CD4-positive, alpha-beta T cell treated with Interleukin-4 for 1 hour (primary cell): ENCODE data around the gene ST3GAL3.
A peak's percentile ranks its signal among the peaks of the same experiment; 100 is the strongest.

Source experiments
- DNase-seq, 2 donors: peaks; one replicate each; pipeline ENCODE4 v3.0.0-alpha.2; 2020 to 2022

Gene ST3GAL3

DNA sequence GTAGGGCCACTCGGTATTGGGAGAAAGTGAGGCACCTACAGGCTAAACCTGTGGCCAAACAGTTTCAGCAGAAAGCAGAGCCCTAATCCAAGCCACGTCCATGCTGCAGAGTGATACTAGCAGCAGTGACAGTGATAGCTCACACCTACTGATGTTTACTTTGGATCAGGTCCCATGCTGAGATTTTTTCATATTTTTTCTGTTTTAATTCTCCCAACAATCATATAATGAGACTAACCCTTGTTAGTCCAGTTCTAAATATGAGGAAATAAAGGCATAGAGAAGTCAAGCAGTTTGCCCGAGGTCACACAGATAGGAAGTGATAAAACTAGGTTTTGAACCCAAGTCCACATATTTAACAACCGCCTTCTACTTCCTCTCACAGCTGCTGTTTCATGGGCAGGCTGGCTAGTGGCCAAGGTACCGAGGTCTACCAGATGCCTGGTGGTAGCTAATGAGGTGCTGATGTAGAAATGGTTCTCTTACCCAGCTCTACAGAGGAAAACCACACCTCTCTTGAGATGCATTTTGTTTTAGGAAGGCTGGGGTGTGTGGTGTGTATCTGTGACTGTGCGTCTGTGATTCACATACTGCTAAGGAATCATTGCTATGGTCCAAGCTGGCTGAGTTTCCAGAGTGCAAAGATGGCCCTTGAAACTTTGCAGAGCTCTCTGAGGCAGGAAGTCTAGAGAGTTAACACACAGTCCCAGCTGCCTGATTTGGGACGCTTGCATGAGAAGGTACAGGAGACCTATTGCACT lies 146.0 kb downstream of the ST3GAL3 start:
- DNase-seq, result peak; percentile 21 to 51

DNA sequence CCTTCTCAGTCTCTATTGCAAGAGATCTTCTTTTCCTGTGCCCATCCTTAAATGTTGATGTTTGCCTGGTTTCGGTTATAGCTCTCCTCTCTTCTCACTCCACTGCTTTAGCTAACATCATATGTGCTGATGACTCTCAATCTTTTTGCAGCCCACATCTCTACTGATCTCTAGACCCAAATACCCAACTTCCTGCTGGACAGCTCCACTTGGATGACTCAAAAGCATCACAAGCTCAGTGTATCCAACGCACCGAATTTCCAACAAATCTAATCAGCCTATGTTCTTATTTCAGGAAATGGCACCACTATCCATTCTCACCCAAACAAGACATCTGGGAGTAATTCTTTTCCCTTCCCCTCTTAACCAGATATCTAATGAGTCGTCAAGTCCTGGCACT lies 147.1 kb downstream of the ST3GAL3 start:
- no peak for DNase-seq

DNA sequence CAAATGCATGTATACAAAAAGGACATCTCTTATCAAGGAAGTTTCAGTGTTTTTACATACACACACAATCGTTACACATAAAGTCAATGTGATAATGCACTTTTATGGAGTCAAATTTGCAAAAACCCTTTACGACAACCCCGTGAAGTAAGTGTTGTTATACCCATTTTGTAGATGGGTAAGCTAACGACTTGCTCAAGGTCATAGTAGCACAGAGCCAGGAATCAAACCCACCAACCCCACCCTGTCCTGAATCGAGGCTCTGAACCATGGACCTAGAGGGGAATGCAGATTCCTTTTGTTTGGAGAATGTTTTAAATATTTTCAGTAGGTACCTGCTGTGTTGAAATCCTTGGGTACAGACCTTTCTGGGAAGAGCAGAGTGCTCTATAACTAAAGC lies 148.9 kb downstream of the ST3GAL3 start:
- no peak for DNase-seq

DNA sequence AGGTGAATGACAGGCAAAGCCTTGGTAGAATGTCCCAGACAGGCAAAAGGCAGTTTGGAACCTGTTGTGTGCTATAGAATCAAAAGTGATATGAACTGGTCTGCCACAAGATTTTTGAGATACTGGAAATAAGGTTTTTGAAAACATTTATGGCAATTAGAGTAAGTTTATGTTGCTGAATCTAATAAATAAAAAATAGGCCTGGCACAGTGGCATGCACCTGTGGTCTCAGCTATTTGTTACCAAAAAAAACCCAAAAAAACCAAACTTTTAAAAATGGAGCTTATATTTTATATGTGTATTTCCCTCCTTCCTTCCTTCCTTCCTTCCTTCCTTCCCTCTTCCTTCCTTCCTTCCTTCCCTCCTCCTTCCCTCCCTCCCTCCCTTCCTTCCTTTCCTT lies 149.8 kb downstream of the ST3GAL3 start:
- no peak for DNase-seq

DNA sequence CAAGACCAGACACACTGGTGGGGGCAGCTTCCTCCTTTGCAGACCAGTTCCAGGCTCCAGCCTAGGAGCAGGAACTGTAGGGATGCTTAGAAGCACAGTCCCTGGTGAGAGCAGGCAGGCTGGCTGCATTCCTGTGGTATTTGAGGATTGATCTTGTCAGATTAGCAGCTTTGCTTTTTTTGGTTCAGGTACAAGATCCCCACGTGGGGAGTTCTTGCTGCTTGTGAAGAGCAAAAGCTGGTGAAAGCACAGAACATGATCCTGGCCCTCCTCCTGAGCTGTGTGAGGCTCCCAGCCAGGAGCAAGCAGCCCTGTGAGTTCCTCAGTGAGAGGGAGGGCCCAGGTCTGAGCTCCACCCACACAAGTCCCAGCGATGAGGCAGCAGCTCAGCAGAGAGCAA lies 151.0 kb downstream of the ST3GAL3 start:
- DNase-seq, result no peak

DNA sequence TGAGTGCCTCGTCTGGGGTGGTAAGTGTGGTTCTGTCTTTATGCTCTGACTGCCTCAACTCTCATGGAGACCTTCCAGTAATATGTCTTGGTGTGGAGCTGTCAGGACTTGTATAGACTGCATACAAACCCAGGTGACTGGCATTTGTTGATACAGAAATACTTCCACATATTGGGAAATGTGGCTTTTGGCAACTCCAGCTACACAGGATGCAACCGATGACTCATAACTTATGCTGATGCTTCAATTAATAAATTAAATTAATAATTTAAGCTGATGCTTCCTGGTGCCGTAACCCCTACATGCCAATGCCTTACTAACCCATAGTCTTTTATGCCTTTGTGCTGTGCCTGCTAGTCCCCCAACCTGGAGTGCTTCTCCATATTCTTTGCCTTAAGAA lies 154.0 kb downstream of the ST3GAL3 start:
- no peak for DNase-seq

DNA sequence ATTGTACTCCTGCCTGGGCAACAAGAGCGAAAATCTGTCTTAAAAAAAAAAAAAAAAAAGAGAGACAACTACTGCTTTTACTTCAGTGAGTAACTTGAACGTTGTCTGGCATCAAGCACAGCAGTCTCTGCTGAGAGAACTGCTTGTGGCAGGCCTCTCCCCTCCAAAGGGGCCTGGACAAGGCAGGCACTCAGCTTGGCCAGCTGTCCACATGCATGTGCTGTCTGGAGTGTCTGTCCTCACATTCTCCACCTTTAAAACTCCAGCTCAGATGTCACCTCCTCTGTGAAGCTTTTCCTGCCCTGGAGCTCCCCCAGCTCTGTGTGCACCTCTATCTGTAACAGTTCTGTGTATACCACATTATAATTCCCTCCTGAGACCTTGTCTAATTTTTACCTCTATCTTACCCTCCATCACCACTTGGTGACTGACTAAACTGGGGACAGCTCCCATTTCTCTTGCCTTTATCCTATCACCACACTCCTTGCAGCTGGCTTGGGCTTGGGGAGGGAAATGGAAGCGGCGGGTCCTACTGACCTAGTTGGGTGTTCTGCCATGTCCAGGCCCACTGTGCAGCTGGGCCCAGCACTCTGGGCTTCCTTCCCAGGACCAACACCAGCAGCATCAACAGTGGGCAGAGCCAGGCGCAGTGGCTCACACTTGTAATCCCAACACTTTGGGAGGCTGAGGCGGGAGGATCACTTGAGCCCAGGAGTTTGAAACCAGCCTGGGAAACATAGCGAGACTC lies 154.8 kb downstream of the ST3GAL3 start:
- no peak for DNase-seq

DNA sequence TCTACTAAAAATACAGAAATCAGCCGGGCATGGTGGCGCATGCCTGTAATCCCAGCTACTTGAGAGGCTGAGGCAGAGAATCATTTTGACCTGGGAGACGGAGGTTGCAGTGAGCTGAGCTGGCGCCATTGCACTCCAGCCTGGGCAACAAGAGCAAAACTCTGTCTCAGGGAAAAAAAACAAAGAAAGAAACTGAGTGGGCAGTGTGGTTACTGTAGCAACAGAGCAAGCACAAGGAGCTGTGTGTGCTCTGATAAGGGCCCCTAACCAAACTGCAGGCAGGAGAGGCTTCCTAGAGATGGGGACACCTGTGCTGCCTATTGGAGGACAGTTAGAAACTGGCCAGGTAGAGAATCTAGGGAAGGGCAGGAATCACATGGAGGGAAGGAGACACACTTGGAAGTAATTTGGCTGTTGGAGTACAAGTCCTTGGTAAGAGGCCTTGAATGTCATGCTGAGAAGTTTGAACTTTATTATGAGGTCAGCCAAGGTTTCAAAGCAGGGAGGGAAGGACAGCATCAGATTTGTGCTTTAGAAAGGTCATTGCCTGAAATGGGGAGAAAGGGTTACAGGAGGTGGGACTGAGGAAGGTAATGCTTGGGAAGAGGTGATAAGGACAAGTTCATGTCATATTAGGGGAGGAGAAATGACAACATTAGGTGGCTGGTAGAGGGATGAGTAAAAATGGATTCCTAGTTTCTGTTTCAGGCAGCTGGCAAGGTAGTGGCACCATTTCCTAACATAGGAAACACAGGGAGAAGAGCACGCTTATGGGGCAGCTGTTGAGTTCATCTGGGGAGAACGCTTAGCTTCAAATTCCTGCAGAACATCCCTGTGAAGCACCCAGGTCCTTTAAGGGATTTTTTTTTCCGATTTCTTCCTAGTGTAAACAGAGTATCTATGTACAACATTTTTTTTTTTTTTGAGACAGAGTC lies 157.0 kb downstream of the ST3GAL3 start:
- no peak for DNase-seq

DNA sequence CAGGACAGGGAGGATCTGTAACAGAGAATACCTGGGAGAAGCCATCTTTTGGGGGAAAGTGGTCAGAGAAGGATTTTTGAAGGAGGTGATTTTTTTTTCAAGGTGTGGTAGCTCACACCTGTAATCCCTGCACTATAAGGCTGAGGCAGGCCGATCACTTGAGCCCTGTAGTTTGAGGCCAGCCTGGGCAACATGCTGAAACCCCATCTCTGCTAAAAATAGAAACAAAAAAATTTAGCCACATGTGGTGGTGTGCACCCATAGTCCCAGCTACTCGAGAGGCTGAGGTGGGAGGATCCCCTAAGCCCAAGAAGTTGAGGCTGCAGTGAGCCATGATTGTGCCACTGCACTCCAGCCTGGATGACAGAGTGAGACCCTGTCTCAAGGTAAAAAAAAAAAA lies 158.9 kb downstream of the ST3GAL3 start:
- no peak for DNase-seq

DNA sequence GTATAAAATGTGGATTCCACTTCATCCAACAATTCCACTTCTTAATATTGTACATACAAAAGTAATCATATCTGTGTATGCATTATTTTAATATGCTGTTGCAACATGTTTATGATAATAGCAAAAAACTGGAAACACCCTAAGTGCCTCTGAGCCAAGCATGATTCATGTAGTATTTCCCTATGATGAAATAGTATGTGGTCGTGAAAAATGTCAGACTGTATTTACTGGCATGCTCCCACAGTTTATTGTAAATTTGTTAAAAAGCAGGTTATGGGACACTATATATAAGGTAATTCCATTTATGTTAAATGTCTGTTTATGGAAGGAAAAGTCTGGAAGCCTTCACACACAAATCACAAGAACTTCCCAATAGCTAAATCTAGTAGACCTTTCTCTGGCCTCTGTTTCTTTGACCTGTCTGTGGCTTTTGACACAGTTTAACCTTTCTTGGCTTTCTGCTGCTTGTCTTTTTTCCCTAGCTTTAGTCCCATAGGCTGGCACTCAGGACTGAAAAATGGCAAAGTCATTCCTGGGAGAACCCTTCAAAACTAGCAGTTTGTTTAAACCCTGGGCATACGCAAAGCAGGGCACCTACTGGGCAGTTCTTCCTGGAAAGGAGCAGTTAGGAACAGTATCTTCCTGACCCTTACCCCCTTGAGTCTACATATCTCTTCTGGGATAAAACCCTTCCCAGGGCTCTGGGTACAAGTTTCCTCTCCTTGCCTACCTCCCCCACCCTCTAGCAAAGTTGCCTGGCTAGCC lies 160.8 kb downstream of the ST3GAL3 start:
- no peak for DNase-seq

DNA sequence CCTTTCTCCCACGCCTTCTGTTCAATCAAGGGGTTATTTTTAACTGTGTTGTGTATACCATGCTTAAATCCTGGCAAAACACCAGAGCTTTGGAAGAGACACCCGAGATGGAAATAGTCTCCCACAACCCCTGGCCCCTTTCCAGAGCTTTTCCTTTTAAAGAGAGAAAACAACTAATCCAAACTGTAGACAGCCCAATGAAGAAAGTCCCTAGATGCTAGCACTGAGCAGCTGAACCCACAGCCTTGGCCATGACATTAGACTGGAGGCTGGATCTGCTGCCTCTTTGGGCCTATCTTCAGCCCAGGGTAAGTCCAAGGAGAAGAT lies 161.4 kb downstream of the ST3GAL3 start:
- no peak for DNase-seq

DNA sequence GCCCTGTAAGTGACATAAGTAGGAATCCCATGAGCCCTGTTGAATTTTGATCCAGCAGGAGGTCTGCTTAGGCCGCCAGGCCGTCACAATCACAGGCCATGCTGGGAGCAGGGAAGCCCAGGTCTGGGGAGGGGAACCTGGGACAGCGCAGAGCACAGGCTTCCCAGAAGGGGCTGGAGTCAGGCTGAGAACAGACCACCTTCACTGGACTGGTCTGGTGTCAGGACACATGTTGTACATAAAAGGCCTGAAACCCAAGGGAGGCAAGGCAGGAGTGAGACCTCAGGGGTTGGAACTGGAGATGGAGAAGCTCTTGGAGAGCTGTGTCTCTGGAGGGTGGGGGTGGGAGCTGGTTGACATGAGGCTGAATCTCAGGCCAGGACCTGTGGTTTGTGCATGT lies 163.0 kb downstream of the ST3GAL3 start:
- no peak for DNase-seq

DNA sequence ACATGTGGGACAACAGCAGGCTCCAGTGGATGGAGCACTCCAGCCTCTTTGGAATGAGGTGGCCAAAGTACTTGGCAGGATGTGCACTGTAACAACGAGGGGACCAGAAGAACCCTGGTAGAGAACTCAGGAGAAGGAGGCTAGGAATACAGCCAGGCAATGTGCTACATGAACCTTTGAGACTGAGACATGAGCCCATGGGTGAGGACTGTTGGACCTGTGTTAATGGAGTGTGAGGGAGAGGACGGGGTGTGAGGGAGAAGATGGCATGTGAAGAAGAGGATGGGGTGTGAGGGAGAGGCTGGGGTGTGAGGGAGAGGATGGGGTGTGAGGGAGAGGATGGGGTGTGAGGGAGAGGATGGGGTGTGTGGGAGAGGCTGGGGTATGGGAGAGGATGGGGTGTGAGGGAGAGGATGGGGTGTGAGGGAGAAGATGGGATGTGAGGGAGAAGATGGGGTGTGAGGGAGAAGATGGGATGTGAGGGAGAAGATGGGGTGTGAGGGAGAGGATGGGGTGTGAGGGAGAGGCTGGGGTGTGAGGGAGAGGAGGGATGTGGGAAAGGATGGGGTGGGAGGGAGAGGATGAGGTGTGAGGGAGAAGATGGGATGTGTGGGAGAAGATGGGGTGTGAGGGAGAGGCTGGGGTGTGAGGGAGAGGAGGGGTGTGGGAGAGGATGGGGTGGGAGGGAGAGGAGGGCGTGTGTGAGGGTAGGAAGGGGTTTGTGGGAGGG lies 164.0 kb downstream of the ST3GAL3 start:
- DNase-seq, result no peak

DNA sequence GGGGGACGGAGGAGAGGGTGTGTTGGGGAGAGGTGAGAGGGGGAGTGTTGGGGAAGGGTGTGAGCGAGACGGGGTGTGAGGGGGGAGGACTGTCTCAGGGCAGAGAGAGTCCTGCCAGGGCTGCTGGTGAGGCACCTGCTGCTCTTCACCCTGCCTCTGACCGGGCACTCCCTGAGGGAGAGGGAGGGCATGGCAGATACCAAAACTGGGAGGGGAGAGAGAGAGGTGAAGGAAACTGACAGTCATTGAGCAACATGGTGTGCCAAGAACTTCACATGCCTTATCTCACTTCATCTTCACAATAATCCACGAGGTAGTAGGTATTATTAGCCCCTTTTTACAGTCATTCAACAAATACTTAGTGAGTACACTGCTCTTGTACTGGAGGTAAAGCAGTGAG lies 164.9 kb downstream of the ST3GAL3 start:
- DNase-seq, result no peak

DNA sequence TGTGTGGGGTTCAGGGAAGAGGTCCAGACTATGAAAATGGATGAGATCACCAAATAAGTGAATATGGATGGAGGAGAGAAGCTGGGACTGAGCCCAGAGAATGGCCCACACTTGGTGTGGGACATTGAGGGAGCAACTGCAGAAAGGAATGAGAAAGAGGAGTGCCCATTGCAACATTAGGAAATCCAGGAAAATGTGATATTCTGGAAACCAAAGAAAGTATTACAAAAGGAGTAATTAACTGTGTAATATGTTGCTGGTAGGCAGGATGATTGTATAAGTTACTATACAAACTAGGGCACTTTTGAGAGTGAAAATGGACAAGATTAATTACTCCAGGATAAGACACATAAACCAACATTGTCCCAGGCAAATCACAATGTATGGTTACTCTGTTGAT lies 166.5 kb downstream of the ST3GAL3 start:
- no peak for DNase-seq

DNA sequence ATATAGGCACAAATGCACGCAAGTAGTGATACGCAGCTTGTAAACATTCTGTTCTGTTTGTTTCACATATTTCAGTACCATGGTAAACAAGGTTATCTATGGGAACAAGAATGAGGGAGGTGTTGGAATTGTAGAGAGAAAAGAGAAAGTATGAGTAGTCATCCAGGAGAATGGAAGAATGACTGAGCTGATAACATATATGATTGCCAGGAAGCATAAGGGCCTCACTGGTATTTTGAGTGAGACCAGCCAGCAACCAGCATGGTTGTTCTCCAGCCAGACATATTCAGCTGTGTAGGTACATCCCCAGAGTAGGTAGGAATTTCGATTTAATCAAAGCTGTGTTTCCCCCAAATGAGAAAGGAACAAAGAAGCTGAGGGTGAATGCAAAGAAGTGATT lies 167.4 kb downstream of the ST3GAL3 start:
- no peak for DNase-seq

DNA sequence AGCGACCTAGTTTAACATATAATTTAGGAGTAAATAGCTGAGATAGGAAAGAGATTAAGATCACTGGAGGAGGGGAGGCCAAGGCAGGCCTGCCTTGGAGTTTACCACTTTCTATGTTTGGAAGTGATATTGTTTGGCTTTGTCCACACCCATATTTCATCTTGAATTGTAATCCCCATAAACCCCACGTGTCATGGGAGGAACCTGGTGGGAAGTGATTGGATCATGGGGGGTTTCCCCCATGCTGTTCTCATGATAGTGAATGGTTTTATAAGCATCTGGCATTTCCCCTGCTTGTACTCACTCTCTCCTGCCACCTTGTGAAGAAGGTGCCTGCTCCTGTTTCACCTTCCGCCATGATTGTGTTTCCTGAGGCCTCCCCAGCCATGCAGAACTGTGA lies 168.0 kb downstream of the ST3GAL3 start:
- DNase-seq, result no peak

DNA sequence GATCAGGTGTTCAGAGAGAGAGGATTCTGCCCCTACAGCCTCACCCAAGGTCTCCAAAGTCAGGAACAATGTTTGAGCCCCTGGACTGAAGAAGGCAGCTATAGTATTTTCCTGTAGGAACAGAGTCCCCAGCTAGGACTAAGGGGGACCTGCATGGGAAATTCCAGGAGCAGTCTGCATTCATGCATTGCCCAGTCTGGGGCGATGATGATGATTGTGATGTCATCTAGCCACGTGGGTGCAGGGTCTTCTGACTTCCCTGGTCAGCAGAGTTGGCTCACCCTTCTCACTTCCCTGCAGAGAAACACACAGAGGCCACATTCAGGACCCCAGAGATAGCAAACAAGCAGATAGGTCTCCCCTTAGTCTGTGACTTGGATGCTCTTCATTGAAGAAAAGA lies 169.8 kb downstream of the ST3GAL3 start:
- no peak for DNase-seq

DNA sequence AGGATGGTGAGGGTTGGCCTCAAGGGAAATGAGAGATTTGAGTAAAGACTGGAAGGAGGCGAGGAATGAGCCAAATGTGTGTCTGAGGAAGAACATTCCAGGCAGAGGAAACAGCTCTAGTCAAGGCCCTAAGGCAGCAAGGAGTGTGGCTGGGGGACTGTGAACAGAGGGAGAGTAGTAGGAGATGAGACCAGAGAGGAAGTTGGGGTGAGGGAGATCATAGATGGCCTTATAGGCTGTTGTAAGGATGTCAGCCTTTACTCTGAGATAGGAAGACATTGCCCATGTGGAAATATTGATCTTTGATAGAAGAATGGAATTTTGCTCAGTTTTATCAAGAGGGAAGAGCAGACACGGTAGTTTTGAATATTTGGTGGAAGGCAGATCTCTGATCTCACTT lies 171.1 kb downstream of the ST3GAL3 start:
- DNase-seq, result no peak

DNA sequence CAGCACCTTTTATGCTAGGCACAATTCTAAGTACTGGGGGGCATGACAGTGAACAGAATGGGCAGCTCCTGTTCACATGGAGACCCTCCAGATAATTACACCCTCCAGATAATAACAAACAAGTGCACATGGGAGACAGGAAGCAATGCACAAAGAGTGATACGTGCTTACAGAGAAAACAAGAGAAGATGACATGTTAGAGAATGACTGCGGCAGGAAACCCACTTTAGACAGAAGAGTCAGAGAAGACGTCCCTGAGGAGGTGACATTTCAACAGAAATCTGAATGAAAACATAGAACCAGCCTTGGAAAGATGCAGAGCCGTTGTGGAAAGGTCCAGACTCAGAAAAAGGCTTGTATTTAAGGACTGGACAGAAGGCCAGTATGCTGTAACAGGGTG lies 171.5 kb downstream of the ST3GAL3 start:
- peak in 1 of 2 donors; percentile 0 for DNase-seq

DNA sequence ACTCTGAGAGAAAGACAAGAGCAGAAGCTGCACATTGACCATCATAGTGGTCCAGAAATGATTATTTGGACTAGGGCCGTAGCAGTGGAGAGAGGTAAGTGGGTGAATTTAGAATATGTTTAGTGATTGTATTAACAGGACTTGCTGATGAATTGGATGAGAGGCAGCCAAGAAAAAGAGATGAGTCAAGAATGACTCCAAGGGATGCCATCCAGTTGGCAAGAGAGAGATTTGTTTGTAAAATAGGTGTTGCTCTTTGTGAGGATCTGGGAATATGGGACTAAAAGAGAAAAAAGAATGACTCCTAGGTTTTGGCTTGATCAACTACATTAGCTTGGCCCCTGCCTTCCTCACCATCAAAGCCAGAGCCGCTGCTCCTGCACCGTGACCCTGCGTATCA lies 172.1 kb downstream of the ST3GAL3 start:
- no peak for DNase-seq

DNA sequence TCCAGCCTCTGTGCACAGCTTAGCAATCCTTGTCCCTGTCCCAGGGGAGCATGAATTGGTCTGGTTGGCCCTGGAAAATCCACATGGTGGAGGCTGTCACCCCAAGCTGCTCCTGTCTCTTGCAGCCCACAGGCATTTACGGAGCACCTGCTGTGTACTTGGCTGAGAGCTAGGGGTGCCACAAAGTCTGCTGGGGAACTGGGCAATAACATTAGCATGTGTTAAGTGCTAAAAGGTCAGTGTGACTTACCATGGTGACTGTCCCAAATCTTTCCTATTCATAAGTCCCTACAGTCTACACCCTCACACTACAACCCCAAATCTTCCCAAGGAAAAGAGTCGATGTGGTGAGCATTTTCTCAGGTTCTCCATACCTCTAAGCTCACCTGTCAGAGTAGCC lies 172.7 kb downstream of the ST3GAL3 start:
- DNase-seq, result no peak
